ENCODE results near the gene ATAD2B. TPM values are rescaled to one million over a fixed set of nuclear protein-coding genes. Genes with fewer than 3 reads are reported as not detected.
A peak's percentile ranks its signal among the peaks of the same experiment; 100 is the strongest.
"Not testable (repeated sequence)": the region's sequence is repeated elsewhere in the genome, so short reads cannot be mapped to it uniquely, and the experiment has no call there.

The ATAD2B gene
- total RNA-seq (22.5 TPM), polyA plus RNA-seq (12.1 TPM)
- long read RNA-seq, donor 1 = 0 reads
- long read RNA-seq, donor 2, full-length matches to known transcripts = 3 of 22 reads
- long read RNA-seq, donor 2, partial matches to known transcripts = 0 of 22 reads
- long read RNA-seq, donor 2, other reads (novel, unspliced or antisense) = 19 of 22 reads
- long read RNA-seq, donor 3, partial matches to known transcripts = 15 of 16 reads
- long read RNA-seq, donor 3, other reads (novel, unspliced or antisense) = 0 of 16 reads
- long read RNA-seq, donor 4 = 0 reads
- long read RNA-seq, donor 5, partial matches to known transcripts = 43 of 52 reads
- long read RNA-seq, donor 5, other reads (novel, unspliced or antisense) = 9 of 52 reads
- long read RNA-seq, donor 6 = 0 reads
- long read RNA-seq, donor 7 = 0 reads
- long read RNA-seq, donor 8 = 0 reads
- long read RNA-seq, donor 9 = 0 reads
- long read RNA-seq, donor 10, full-length matches to known transcripts = 1 of 1 reads
- long read RNA-seq, donor 10, partial matches to known transcripts = 0 of 1 reads
- long read RNA-seq, donor 10, other reads (novel, unspliced or antisense) = 0 of 1 reads

DNA sequence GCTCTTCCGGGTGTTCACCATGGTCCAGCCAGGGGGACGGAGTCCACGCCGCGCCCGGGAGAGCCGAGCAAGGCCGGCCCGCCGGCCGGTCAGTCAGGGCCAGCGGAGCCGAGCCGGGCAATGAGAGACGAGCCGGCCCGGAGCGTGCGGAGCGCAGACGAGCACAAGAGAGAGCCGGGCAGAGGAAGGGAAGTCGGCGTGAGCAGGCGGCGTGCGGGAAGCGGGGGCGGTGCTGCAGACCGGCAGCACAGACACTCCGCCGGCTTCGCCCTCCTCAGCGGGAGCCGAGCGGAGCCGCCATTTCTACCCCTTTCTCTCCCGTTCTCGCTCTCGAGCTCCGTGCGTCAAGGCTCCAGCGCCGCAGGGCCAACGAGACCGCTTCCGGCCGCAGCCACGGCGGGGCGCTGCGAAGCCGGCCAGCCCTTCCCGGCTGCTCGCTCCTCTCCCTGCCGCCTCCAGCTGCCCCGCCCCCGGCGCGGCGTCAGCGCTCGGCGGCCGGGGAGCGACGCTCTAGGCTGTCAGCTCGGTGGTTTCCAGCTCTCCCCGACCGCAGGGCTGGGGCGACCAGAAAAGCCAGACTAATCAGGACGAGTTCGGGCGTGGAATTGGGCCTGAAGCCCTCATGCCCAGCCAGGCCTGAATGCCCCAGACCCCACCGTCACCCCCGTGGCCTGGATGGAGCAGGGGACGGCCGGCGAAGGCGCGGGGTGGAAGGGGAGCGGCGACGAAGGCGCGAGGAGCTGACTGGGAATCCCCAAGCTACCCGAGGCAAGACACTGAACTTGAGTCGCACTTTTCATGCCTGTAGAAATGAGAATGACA lies at the start of gene ATAD2B:
TSS of gene ATAD2B (minus strand) at position 374 of the 822 bp plus-strand sequence. CDS start at position 21, 353 bp downstream.
- H3K4me1 ChIP-seq (ENCODE audit: control insufficient read depth in 2 of 2, insufficient read depth in 2 of 2, low read length in 2 of 2) = peaks cover 10 to 11% of the 10 kb centered on the region in 2 donors
- peak; percentile 86 to 98 (median 96) for DNase-seq (ENCODE audit: low read depth in 6 of 9, low spot score in 9 of 9)
- WGBS = under 1% methylated on average over 88 of the region's 88 CpGs

GRCh38 chr2:23967846-23968245 lies 40.9 kb upstream of the ATAD2B start:
- Histone ChIP-seq H3K4me1 (ENCODE audit: control insufficient read depth in 2 of 2, insufficient read depth in 2 of 2, low read length in 2 of 2) (no peaks in the 10 kb centered on the region), H3K27me3 (ENCODE audit: control insufficient read depth in 2 of 2, insufficient read depth in 1 of 2, low read length in 1 of 2) (no peaks in the 10 kb centered on the region), H3K4me3 (ENCODE audit: low read length in 2 of 2) (no peak overlapping the region), H3K27ac (ENCODE audit: low read depth in 1 of 2, low read length in 1 of 2) (no peak overlapping the region), H3K36me3 (ENCODE audit: control insufficient read depth in 2 of 2, insufficient read depth in 2 of 2, low read length in 1 of 2) (peaks cover 2 to 3% of the 10 kb centered on the region in 2 donors), H3K9me3 (ENCODE audit: control insufficient read depth in 2 of 2, insufficient read depth in 1 of 2, low read length in 1 of 2) (no peaks in the 10 kb centered on the region)
- 98% methylated on average over 4 of the region's 4 CpGs for WGBS
- DNase-seq (ENCODE audit: low read depth in 6 of 9, low spot score in 9 of 9) = no peak

More for the DNA sequence above, at the start of gene ATAD2B:
- peak within 1 kb of the TSS; percentile 97 to 98 for H3K27ac ChIP-seq (ENCODE audit: low read depth in 1 of 2, low read length in 1 of 2)
- H3K9me3 ChIP-seq (ENCODE audit: control insufficient read depth in 2 of 2, insufficient read depth in 1 of 2, low read length in 1 of 2) = no peaks in the 10 kb centered on the region
- H3K4me3 ChIP-seq (ENCODE audit: low read length in 2 of 2) = peak within 1 kb of the TSS; percentile 87 to 99
- H3K36me3 ChIP-seq (ENCODE audit: control insufficient read depth in 2 of 2, insufficient read depth in 2 of 2, low read length in 1 of 2) = peaks cover 0 to 4% of the 10 kb centered on the region in 2 donors
- no peaks in the 10 kb centered on the region for H3K27me3 ChIP-seq (ENCODE audit: control insufficient read depth in 2 of 2, insufficient read depth in 1 of 2, low read length in 1 of 2)

- 98% methylated on average over 6 of the region's 6 CpGs for WGBS
- peaks cover 0 to 3% of the 10 kb centered on the region in 2 donors for H3K36me3 ChIP-seq (ENCODE audit: control insufficient read depth in 2 of 2, insufficient read depth in 2 of 2, low read length in 1 of 2)
- no peaks in the 10 kb centered on the region for H3K4me1 ChIP-seq (ENCODE audit: control insufficient read depth in 2 of 2, insufficient read depth in 2 of 2, low read length in 2 of 2)
- no peak overlapping the region for H3K27ac ChIP-seq (ENCODE audit: low read depth in 1 of 2, low read length in 1 of 2)
- no peak for DNase-seq (ENCODE audit: low read depth in 6 of 9, low spot score in 9 of 9)
- no peak overlapping the region for H3K4me3 ChIP-seq (ENCODE audit: low read length in 2 of 2)
- H3K9me3 ChIP-seq (ENCODE audit: control insufficient read depth in 2 of 2, insufficient read depth in 1 of 2, low read length in 1 of 2) = no peaks in the 10 kb centered on the region
- no peaks in the 10 kb centered on the region for H3K27me3 ChIP-seq (ENCODE audit: control insufficient read depth in 2 of 2, insufficient read depth in 1 of 2, low read length in 1 of 2)
Measured at GRCh38 chr2:23954325-23955014, 27.5 kb upstream of the ATAD2B start.

GRCh38 chr2:23953625-23954024 lies 26.7 kb upstream of the ATAD2B start:
- peaks cover 0 to 3% of the 10 kb centered on the region in 2 donors for H3K36me3 ChIP-seq (ENCODE audit: control insufficient read depth in 2 of 2, insufficient read depth in 2 of 2, low read length in 1 of 2)
- DNase-seq (ENCODE audit: low read depth in 6 of 9, low spot score in 9 of 9) = no peak
- H3K4me3 ChIP-seq (ENCODE audit: low read length in 2 of 2) = no peak overlapping the region
- no peak overlapping the region for H3K27ac ChIP-seq (ENCODE audit: low read depth in 1 of 2, low read length in 1 of 2)
- H3K27me3 ChIP-seq (ENCODE audit: control insufficient read depth in 2 of 2, insufficient read depth in 1 of 2, low read length in 1 of 2) = no peaks in the 10 kb centered on the region
- H3K9me3 ChIP-seq (ENCODE audit: control insufficient read depth in 2 of 2, insufficient read depth in 1 of 2, low read length in 1 of 2) = no peaks in the 10 kb centered on the region
- H3K4me1 ChIP-seq (ENCODE audit: control insufficient read depth in 2 of 2, insufficient read depth in 2 of 2, low read length in 2 of 2) = no peaks in the 10 kb centered on the region

GRCh38 chr2:23952558-23952957 lies 25.6 kb upstream of the ATAD2B start:
- not testable (repeated sequence) for DNase-seq (ENCODE audit: low read depth in 6 of 9, low spot score in 9 of 9); H3K4me1 ChIP-seq (ENCODE audit: control insufficient read depth in 2 of 2, insufficient read depth in 2 of 2, low read length in 2 of 2); H3K9me3 ChIP-seq (ENCODE audit: control insufficient read depth in 2 of 2, insufficient read depth in 1 of 2, low read length in 1 of 2); H3K27ac ChIP-seq (ENCODE audit: low read depth in 1 of 2, low read length in 1 of 2); H3K4me3 ChIP-seq (ENCODE audit: low read length in 2 of 2); H3K27me3 ChIP-seq (ENCODE audit: control insufficient read depth in 2 of 2, insufficient read depth in 1 of 2, low read length in 1 of 2); H3K36me3 ChIP-seq (ENCODE audit: control insufficient read depth in 2 of 2, insufficient read depth in 2 of 2, low read length in 1 of 2)
- WGBS = over 99% methylated on average over 3 of the region's 3 CpGs

DNA sequence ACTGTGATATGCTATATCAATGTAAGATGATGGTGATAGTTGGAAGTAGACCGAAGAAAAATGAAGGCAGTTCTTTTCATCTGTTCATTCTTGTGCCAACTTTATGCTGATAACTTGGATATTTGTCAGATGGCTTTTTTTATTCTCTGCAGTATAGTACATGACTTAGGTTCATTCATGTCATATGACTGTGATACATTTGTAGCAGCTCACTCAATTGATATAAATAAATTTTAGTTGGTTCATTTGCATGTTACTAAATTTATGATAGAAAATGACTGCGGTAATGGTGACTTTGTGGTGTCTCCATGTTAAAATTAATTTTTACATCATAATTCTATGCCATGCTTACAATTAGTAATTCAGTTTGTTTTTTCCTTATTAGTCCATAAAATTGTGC lies 20.4 kb upstream of the ATAD2B start:
- no peaks in the 10 kb centered on the region for H3K9me3 ChIP-seq (ENCODE audit: control insufficient read depth in 2 of 2, insufficient read depth in 1 of 2, low read length in 1 of 2)
- WGBS = 96% methylated on average over 2 of the region's 2 CpGs
- H3K4me3 ChIP-seq (ENCODE audit: low read length in 2 of 2) = no peak overlapping the region
- H3K4me1 ChIP-seq (ENCODE audit: control insufficient read depth in 2 of 2, insufficient read depth in 2 of 2, low read length in 2 of 2) = no peaks in the 10 kb centered on the region
- H3K27me3 ChIP-seq (ENCODE audit: control insufficient read depth in 2 of 2, insufficient read depth in 1 of 2, low read length in 1 of 2) = no peaks in the 10 kb centered on the region
- no peaks in the 10 kb centered on the region for H3K36me3 ChIP-seq (ENCODE audit: control insufficient read depth in 2 of 2, insufficient read depth in 2 of 2, low read length in 1 of 2)
- no peak overlapping the region for H3K27ac ChIP-seq (ENCODE audit: low read depth in 1 of 2, low read length in 1 of 2)
- no peak for DNase-seq (ENCODE audit: low read depth in 6 of 9, low spot score in 9 of 9)

DNA sequence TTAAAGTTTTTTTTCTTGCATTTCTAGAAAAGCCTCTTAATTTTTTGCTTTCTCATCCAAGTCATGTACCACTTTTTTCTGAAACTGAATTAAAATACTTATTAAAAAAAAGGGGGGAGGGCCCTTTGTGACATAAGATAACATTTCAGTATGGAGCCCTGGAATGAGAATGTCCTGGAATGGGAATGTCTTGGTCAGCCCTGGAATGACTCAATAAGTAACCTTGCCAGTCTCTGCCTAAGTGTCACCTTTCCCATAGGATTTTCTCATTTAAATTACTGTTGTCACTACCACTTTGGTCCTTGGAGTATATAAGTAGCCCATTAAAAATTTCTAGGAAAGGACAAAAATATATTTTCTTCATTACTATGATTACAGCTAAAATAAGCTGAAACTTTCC lies 18.1 kb upstream of the ATAD2B start:
- no peak for DNase-seq (ENCODE audit: low read depth in 6 of 9, low spot score in 9 of 9)
- H3K36me3 ChIP-seq (ENCODE audit: control insufficient read depth in 2 of 2, insufficient read depth in 2 of 2, low read length in 1 of 2) = no peaks in the 10 kb centered on the region
- no peaks in the 10 kb centered on the region for H3K27me3 ChIP-seq (ENCODE audit: control insufficient read depth in 2 of 2, insufficient read depth in 1 of 2, low read length in 1 of 2)
- no peaks in the 10 kb centered on the region for H3K4me1 ChIP-seq (ENCODE audit: control insufficient read depth in 2 of 2, insufficient read depth in 2 of 2, low read length in 2 of 2)
- H3K4me3 ChIP-seq (ENCODE audit: low read length in 2 of 2) = no peak overlapping the region
- no peak overlapping the region for H3K27ac ChIP-seq (ENCODE audit: low read depth in 1 of 2, low read length in 1 of 2)
- H3K9me3 ChIP-seq (ENCODE audit: control insufficient read depth in 2 of 2, insufficient read depth in 1 of 2, low read length in 1 of 2) = no peaks in the 10 kb centered on the region

GRCh38 chr2:23944527-23944926 lies 17.6 kb upstream of the ATAD2B start:
- Histone ChIP-seq H3K27ac (ENCODE audit: low read depth in 1 of 2, low read length in 1 of 2) (no peak overlapping the region), H3K4me1 (ENCODE audit: control insufficient read depth in 2 of 2, insufficient read depth in 2 of 2, low read length in 2 of 2) (peaks cover 0 to 2% of the 10 kb centered on the region in 2 donors), H3K27me3 (ENCODE audit: control insufficient read depth in 2 of 2, insufficient read depth in 1 of 2, low read length in 1 of 2) (peaks cover 0 to 4% of the 10 kb centered on the region in 2 donors), H3K4me3 (ENCODE audit: low read length in 2 of 2) (no peak overlapping the region), H3K9me3 (ENCODE audit: control insufficient read depth in 2 of 2, insufficient read depth in 1 of 2, low read length in 1 of 2) (no peaks in the 10 kb centered on the region), H3K36me3 (ENCODE audit: control insufficient read depth in 2 of 2, insufficient read depth in 2 of 2, low read length in 1 of 2) (no peaks in the 10 kb centered on the region)
- WGBS = 100% methylated on average over 1 of the region's 1 CpG
- no peak for DNase-seq (ENCODE audit: low read depth in 6 of 9, low spot score in 9 of 9)

Data from thymus (tissue), 14 donors.